GM23338 (cell line): Measurements from ENCODE around the gene YTHDF1. TPM values are rescaled to one million over a fixed set of nuclear protein-coding genes. Genes with fewer than 3 reads are reported as not detected.

Source experiments
- CREB1 ChIP-seq: fragments of 250-450 bp; sonication (Bioruptor Pico); IDR thresholded peaks from 2 replicates; pipeline ENCODE4 v1.5.0; 2020; ENCODE audit warnings: low read depth, mild to moderate bottlenecking, moderate library complexity
- EZH2 ChIP-seq: fragments of 200-600 bp; sonication (generic); IDR thresholded peaks from one replicate; pipeline ENCODE4 v1.8.0; 2017; ENCODE audit warnings: antibody characterized with exemption, mild to moderate bottlenecking, low read depth; ENCODE audit not compliant: unreplicated experiment
- EZH2phosphoT487 ChIP-seq: fragments of 200-600 bp; sonication (generic); IDR thresholded peaks from one replicate; pipeline ENCODE4 v1.8.1; 2018; ENCODE audit warnings: antibody characterized with exemption; ENCODE audit not compliant: unreplicated experiment
- JUNB ChIP-seq: IDR thresholded peaks from one replicate; pipeline ENCODE4 v1.6.1; 2016; ENCODE audit warnings: antibody characterized with exemption; ENCODE audit not compliant: unreplicated experiment
- NANOG ChIP-seq: IDR thresholded peaks from 2 replicates; pipeline ENCODE4 v1.6.1; 2016; ENCODE audit warnings: antibody characterized with exemption, borderline replicate concordance
- REST ChIP-seq: IDR thresholded peaks from one replicate; pipeline ENCODE4 v1.6.1; 2018; ENCODE audit warnings: antibody characterized with exemption; ENCODE audit not compliant: unreplicated experiment
- ZNF114 ChIP-seq: fragments of 250-450 bp; sonication (Bioruptor Pico); IDR thresholded peaks from 2 replicates; pipeline ENCODE4 v1.5.0; 2020; ENCODE audit warnings: mild to moderate bottlenecking, moderate library complexity
- microRNA counts: library from miRNA; unstranded; fragments of <30 nt; microRNA quantifications from one replicate; lab custom pipeline; 2017
- microRNA-seq: library from miRNA; unstranded; fragments of <30 nt; microRNA quantifications from one replicate; pipeline ENCODE4, GENCODE V29; 2017
- polyA plus RNA-seq: library from polyadenylated mRNA; unstranded; fragments of >200 nt; fragmentation: Nextera tagmentation; extraction: Ambion mirVana; gene quantifications from 2 replicates; pipeline ENCODE4 v1.2.1, GENCODE V29; 2016
- small RNA-seq: library from RNA; depleted of rRNA; stranded (forward); fragments of <200 nt; gene quantifications from one replicate; pipeline ENCODE3, GENCODE V24; 2014; ENCODE audit warnings: low replicate concordance
- total RNA-seq: library from RNA; depleted of rRNA; stranded (reverse); fragments of >200 nt; shearing (Covaris generic); gene quantifications from 2 replicates; pipeline ENCODE4 v1.2.3, GENCODE V29; 2014; rRNA removed

The YTHDF1 gene
- total and polyA plus RNA-seq, 2 experiments from 2014 or later, result 30.9 to 64.3 TPM

GRCh38 chr20:63147532-63147931 is 68.4 kb downstream of the YTHDF1 start (continued):
- TF ChIP-seq REST (no peak), EZH2phosphoT487 (no peak), ZNF114 (CRISPR knock-in tag) (no peak), CREB1 (CRISPR knock-in tag) (no peak), JUNB (no peak), EZH2 (no peak), NANOG (no peak)

MicroRNA genes within 50 kb of the gene (microRNA counts, 767-probe panel; counts per million panel counts)
- microRNA hsa-miR-124-3p (lab: Ali Mortazavi, UCI) (not detected), microRNA hsa-miR-3196 (lab: Ali Mortazavi, UCI) (not detected)

Small RNA genes within 50 kb of the gene (microRNA-seq; reads per million reads assigned to microRNA genes)
- gene MIR124-3, result not detected
- gene MIR3196, result not detected

Small RNA genes within 50 kb of the gene (small RNA-seq; reads per million reads assigned to genes)
- gene MIR124-3 (not detected), gene MIR3196 (not detected)

Other genes with a start within 250 kb of the YTHDF1 start
- 5.0 and 6.6 TPM in 2 replicates for gene BHLHE23, start 209.2 kb downstream of the YTHDF1 start, total RNA-seq
- 0.52 TPM in 2 replicates for gene BHLHE23, start 209.2 kb downstream of the YTHDF1 start, polyA plus RNA-seq
- 0.24 TPM in 1 of 2 replicates, not detected in the other for gene BIRC7, start 19.8 kb upstream of the YTHDF1 start, total RNA-seq
- gene BIRC7, start 19.8 kb upstream of the YTHDF1 start, polyA plus RNA-seq, result 0.16 TPM in 1 of 2 replicates, not detected in the other
- 12.6 and 16.0 TPM in 2 replicates for gene NKAIN4, start 38.3 kb upstream of the YTHDF1 start, total RNA-seq
- 9.5 and 13.2 TPM in 2 replicates for gene NKAIN4, start 38.3 kb upstream of the YTHDF1 start, polyA plus RNA-seq
- 88.8 and 95.5 TPM in 2 replicates for gene ARFGAP1, start 56.7 kb upstream of the YTHDF1 start, total RNA-seq
- 40.6 and 41.5 TPM in 2 replicates for gene ARFGAP1, start 56.7 kb upstream of the YTHDF1 start, polyA plus RNA-seq
- 0.28 and 0.43 TPM in 2 replicates for gene COL20A1, start 77.1 kb upstream of the YTHDF1 start, total RNA-seq
- 0.59 and 0.79 TPM in 2 replicates for gene COL20A1, start 77.1 kb upstream of the YTHDF1 start, polyA plus RNA-seq
- 1.9 and 3.9 TPM in 2 replicates for gene CHRNA4, start 145.2 kb upstream of the YTHDF1 start, total RNA-seq
- 2.1 and 2.7 TPM in 2 replicates for gene CHRNA4, start 145.2 kb upstream of the YTHDF1 start, polyA plus RNA-seq